Tibial nerve (tissue), 4 donors: ENCODE measurements around the gene MAP4K3. TPM values are rescaled to one million over a fixed set of nuclear protein-coding genes. Genes with fewer than 3 reads are reported as not detected.

Experiments used
- DNase-seq, 2 donors: peaks; one replicate each; pipeline ENCODE4 v3.0.0-alpha.2; 2019; ENCODE audit warnings: low spot score in 2 of 2
- H3K27ac ChIP-seq, 4 donors: fragments of 200-600 bp; sonication (generic) in 3 of 4; one replicate each; pipeline ENCODE4 v1.5.1; 2017 to 2019; ENCODE audit warnings: mild to moderate bottlenecking in 1 of 4
- H3K27me3 ChIP-seq, 2 donors: fragments of 200-600 bp; sonication (generic) in 1 of 2; one replicate each; pipeline versions ENCODE4 v1.5.1 to v1.6.0; 2017 to 2019
- H3K36me3 ChIP-seq, 3 donors: fragments of 200-600 bp; sonication (generic); one replicate each; pipeline ENCODE4 v1.5.1; 2018 to 2019
- H3K4me1 ChIP-seq, 4 donors: fragments of 200-600 bp; sonication (generic) in 3 of 4; one replicate each; pipeline ENCODE4 v1.5.1; 2017 to 2019
- H3K4me3 ChIP-seq, 4 donors: fragments of 200-600 bp; sonication (generic) in 3 of 4; one replicate each; pipeline ENCODE4 v1.5.1; 2017 to 2019; ENCODE audit warnings: mild to moderate bottlenecking in 1 of 4, moderate library complexity in 1 of 4
- H3K9me3 ChIP-seq, 4 donors: fragments of 200-600 bp; sonication (generic) in 3 of 4; one replicate each; pipeline ENCODE4 v1.5.1; 2017 to 2019
- EP300 ChIP-seq, 2 donors: sonication (generic); formaldehyde crosslinking; IDR thresholded peaks; one replicate each; pipeline ENCODE4 v1.6.1; 2017; ENCODE audit warnings: antibody characterized with exemption in 2 of 2, mild to moderate bottlenecking in 1 of 2
- POLR2A ChIP-seq, 2 donors: fragments of 450-650 bp; IDR thresholded peaks; one replicate each; pipeline ENCODE4 v1.6.1; 2017; ENCODE audit warnings: antibody characterized with exemption in 2 of 2, mild to moderate bottlenecking in 2 of 2, moderate library complexity in 2 of 2
- WGBS, 2 donors: methylation state at CpG; one replicate each; pipeline ENCODE4 v1.1.5; 2018; 5-methylcytosine and 5-hydroxymethylcytosine counted together
- total RNA-seq, 4 donors: library from RNA; depleted of rRNA; stranded (reverse); fragments of >200 nt; gene quantifications; one replicate each; pipeline ENCODE4 v1.1.0, GENCODE V29; 2016
- TF ChIP-seq, protein P1 (sequence below), 5 experiments: fragments of 200-600 bp in 3 of 5; fragments of 450-650 bp in 2 of 5; sonication (generic) in 3 of 5; IDR thresholded peaks; one replicate each; pipeline ENCODE4 v1.5.1; 2016 to 2019; ENCODE audit warnings: antibody characterized with exemption in 5 of 5, mild to moderate bottlenecking in 3 of 5, moderate library complexity in 2 of 5

MAP4K3 gene
- total RNA-seq, 4 donors from 2014 or later, result 54.4 to 102 (median 60.2) TPM

DNA sequence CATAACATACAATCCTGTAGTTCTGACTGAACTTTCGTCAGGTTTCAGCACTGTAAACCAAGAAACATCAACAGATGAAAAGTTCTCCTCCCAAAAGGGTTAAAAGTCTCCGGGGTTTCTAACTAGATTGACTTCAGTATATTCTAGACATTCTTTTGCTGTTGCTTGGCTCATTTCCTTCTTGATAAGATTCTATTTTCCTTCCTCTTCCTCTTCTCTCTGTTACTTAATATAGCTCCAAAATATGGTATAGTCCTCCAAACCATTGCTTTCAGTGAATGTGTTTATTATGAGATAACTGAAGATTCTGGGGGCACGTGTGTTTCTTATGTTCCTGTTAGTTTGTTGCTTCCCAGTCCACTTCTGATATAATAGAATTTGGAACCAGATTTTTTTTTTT lies 46.4 kb upstream of the MAP4K3 start:
- Histone ChIP-seq H3K4me1 (peaks cover 0 to 3% (median 0%) of the 10 kb centered on the region in 4 donors), H3K27me3 (no peaks in the 10 kb centered on the region), H3K4me3 (no peak overlapping the region), H3K36me3 (no peaks in the 10 kb centered on the region), H3K27ac (no peak overlapping the region), H3K9me3 (no peaks in the 10 kb centered on the region)
- 38 to 39% methylated on average over 3 of the region's 3 CpGs for WGBS, 2 donors
- TF ChIP-seq EP300 (IDR thresholded peaks at IDR 0.05) (no peak), POLR2A (IDR thresholded peaks at IDR 0.05) (no peak)
- TF ChIP-seq, protein P1, sequence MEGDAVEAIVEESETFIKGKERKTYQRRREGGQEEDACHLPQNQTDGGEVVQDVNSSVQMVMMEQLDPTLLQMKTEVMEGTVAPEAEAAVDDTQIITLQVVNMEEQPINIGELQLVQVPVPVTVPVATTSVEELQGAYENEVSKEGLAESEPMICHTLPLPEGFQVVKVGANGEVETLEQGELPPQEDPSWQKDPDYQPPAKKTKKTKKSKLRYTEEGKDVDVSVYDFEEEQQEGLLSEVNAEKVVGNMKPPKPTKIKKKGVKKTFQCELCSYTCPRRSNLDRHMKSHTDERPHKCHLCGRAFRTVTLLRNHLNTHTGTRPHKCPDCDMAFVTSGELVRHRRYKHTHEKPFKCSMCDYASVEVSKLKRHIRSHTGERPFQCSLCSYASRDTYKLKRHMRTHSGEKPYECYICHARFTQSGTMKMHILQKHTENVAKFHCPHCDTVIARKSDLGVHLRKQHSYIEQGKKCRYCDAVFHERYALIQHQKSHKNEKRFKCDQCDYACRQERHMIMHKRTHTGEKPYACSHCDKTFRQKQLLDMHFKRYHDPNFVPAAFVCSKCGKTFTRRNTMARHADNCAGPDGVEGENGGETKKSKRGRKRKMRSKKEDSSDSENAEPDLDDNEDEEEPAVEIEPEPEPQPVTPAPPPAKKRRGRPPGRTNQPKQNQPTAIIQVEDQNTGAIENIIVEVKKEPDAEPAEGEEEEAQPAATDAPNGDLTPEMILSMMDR (IDR thresholded peaks at IDR 0.05), result no peak
- DNase-seq, result no peak

DNA sequence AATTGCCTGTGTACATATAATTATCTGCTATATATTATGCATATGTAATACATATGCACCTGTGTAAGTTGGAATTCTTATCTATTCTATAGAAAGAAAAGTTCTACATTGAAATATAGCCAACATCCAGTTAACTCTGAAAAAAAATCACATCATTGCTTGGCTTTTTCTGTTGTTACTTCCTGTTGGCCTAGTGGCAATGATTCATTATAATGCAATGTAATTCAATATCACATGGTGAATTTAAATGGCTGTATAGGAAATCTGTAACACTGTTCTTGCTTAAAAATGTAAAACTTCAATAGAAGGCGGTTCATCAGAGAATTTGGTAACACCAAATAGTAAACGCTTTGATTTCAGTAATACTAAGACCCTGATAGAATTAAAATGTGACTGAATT lies 44.5 kb upstream of the MAP4K3 start:
- peaks cover 0 to 19% (median 0%) of the 10 kb centered on the region in 3 donors for H3K36me3 ChIP-seq

DNA sequence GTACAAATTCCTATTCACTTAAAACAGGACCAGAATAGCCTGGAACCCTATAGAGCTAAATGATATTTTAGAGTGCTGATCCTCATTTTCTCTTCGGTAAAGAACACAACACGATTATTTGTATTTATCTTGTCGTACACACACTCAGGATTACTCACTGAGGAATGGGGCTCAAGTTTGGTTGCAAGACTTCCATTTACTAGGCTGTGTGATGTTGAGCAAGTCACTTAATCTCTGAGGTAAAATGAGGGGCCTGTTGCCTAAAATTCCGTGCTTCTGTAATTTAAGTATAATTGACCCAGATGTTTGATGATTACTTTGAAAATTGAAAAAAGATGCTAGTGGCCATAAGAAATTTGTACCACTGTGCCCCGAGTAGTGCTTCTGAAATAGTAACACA lies 42.6 kb upstream of the MAP4K3 start:
- TF ChIP-seq POLR2A (IDR thresholded peaks at IDR 0.05) (no peak), EP300 (IDR thresholded peaks at IDR 0.05) (no peak)
- TF ChIP-seq, protein P1 (IDR thresholded peaks at IDR 0.05), result no peak
- DNase-seq, result no peak
- H3K9me3 ChIP-seq, result no peaks in the 10 kb centered on the region
- WGBS, 2 donors, result 83% methylated on average over 5 of the region's 5 CpGs
- H3K27me3 ChIP-seq, result no peaks in the 10 kb centered on the region
- H3K4me3 ChIP-seq, result no peak overlapping the region
- peaks cover 0 to 3% (median 0%) of the 10 kb centered on the region in 4 donors for H3K4me1 ChIP-seq
- H3K36me3 ChIP-seq, result peaks cover 0 to 23% (median 0%) of the 10 kb centered on the region in 3 donors
- H3K27ac ChIP-seq, result no peak overlapping the region

More for the DNA sequence above, 44.5 kb upstream of the MAP4K3 start:
- WGBS, 2 donors, result 56 to 67% methylated on average over 2 of the region's 2 CpGs
- Histone ChIP-seq H3K27ac (no peak overlapping the region), H3K4me1 (peaks cover 0 to 3% (median 0%) of the 10 kb centered on the region in 4 donors), H3K27me3 (no peaks in the 10 kb centered on the region), H3K4me3 (no peak overlapping the region), H3K9me3 (no peaks in the 10 kb centered on the region)
- no peak for TF ChIP-seq EP300 (IDR thresholded peaks at IDR 0.05)
- TF ChIP-seq, protein P1 (IDR thresholded peaks at IDR 0.05), result no peak
- DNase-seq, result no peak

DNA sequence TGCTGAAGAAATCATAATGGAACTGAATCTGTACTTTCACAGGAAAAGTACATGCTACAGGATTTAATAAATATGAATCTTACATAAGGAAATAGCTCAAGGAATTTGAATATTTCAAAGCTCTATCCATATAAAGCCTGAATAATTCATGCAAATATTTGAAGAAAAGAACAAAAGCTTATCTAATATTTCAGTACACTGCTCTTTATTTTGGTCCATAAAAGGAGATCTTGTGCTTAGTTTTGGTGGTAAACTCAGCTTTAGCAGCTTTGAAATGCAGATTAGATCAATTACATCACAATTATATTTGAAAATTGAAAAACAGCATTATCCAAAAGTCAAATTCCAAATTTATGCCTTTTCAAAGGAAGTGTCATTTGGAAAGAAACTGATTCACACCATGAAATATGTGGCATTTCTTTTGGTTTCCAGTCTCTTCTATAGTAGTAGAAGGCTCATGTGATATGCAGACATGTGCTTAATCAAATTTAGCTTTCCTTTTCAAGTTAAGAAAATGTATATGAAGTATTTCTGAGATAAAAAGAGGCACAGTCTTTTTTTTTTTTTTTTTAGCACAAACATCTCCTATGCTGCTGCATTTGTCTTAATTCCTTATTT lies 42.1 kb upstream of the MAP4K3 start:
- TF ChIP-seq, protein P1 (IDR thresholded peaks at IDR 0.05), result no peak
- TF ChIP-seq EP300 (IDR thresholded peaks at IDR 0.05) (no peak), POLR2A (IDR thresholded peaks at IDR 0.05) (no peak)

DNA sequence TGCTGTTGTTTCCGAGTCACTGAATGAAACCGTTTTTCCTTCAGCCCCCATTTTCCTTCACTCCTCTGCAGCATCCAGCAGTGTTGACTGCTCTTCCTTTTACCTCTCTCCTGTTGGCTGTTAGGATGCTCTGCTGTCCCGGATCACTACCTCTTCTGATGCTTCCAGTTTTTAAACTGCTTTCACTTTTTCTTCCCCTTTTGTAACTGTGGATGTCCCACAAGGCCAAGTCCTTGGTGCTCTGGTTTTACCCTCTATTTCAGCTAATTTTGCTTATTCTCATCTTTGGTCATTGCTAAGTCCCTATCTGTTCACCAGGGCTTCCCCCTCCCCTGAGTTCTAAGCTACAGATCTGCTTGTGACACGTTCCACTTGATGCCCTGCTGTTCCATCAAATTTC lies 39.4 kb upstream of the MAP4K3 start:
- Histone ChIP-seq H3K27ac (no peak overlapping the region), H3K9me3 (no peaks in the 10 kb centered on the region), H3K4me3 (no peak overlapping the region), H3K4me1 (no peaks in the 10 kb centered on the region), H3K36me3 (peaks cover 0 to 23% (median 0%) of the 10 kb centered on the region in 3 donors), H3K27me3 (no peaks in the 10 kb centered on the region)
- no peak for DNase-seq
- TF ChIP-seq, protein P1 (IDR thresholded peaks at IDR 0.05), result no peak
- no peak for TF ChIP-seq EP300 (IDR thresholded peaks at IDR 0.05)
- TF ChIP-seq POLR2A (IDR thresholded peaks at IDR 0.05), result no peak
- WGBS, 2 donors, result 70 to 74% methylated on average over 4 of the region's 4 CpGs

More for the DNA sequence above, 42.1 kb upstream of the MAP4K3 start:
- Histone ChIP-seq H3K4me3 (no peak overlapping the region), H3K4me1 (peaks cover 0 to 3% (median 0%) of the 10 kb centered on the region in 4 donors), H3K27ac (no peak overlapping the region), H3K9me3 (no peaks in the 10 kb centered on the region), H3K36me3 (peaks cover 0 to 23% (median 0%) of the 10 kb centered on the region in 3 donors), H3K27me3 (no peaks in the 10 kb centered on the region)
- no peak for DNase-seq
